ENCODE data around the gene FXYD1. TPM values are rescaled to one million over a fixed set of nuclear protein-coding genes. Genes with fewer than 3 reads are reported as not detected.
A peak's percentile ranks its signal among the peaks of the same experiment; 100 is the strongest.
"Not testable (repeated sequence)": the region's sequence is repeated elsewhere in the genome, so short reads cannot be mapped to it uniquely, and the experiment has no call there.

FXYD1 gene
- total RNA-seq, 1 donor from 2014 or later = 47.3 TPM

DNA sequence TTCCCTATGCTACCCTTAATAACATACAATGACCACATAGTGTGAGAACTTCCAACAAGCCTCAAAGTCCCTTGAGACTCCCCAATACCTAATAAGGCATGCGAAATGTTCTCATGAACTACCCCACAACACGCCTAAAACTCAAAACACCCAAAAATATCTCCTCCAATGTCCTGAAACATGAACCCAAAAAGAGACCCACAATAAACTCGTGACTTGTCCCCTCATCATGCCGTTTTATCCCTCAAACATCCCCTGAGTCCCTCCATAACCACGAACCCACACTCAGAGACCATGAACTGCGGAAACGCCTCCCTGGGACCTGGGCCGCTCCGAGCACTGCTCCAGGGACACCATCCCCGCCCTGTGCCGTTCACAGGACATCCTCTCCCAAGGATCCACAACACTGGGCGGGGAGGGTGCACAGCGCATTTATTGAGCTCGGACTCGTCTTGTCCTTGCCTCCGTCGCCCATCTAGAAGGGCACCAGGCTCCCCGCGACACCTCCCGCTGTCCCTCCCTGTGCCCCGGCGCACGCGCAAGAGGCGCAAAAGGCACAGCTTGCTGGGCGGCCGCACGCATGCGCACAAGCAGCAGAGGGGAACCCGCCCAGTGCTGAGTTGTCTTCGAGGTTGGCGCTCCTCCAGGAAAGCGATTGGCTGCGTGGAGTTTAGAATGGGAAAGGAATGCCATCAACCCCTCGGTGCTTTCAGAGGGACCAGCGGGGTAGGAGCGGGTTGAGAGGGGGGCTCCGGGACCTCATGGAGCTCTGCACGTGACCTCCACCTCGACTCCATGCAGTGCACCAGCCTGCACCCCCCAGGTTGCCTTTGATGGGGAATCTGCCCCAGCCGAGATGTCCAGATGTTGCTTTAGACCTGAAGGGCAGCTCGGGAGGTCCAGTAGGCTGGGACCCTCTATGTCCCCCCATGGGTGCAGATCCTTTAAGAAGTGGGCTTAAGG, 14.2 kb upstream of the FXYD1 start:
- peak; percentile 97 for DNase-seq (ENCODE audit: low spot score)

DNA sequence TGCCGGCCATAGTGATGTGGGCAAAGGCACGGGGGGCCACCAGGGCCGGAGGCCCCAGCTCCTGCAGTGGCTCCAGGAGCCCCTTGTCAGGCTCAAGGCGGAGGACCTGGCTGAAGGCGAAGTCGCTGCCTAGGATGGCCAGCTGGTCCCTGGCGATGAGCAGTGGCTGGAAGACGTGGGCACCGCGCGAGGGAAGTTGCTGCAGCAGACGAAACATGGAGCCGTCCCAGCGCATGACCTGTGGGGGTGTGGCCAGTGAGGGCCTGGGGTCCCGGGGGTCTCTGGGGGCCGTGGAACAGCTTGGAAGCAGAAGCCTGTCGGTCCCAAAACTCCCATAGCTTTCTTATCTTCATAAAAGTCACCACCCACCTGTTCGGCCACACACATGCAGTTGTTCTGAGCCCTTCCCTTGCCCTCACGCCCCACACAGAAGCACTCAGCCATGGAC, 13.3 kb upstream of the FXYD1 start:
- DNase-seq (ENCODE audit: low spot score) = no peak

DNA sequence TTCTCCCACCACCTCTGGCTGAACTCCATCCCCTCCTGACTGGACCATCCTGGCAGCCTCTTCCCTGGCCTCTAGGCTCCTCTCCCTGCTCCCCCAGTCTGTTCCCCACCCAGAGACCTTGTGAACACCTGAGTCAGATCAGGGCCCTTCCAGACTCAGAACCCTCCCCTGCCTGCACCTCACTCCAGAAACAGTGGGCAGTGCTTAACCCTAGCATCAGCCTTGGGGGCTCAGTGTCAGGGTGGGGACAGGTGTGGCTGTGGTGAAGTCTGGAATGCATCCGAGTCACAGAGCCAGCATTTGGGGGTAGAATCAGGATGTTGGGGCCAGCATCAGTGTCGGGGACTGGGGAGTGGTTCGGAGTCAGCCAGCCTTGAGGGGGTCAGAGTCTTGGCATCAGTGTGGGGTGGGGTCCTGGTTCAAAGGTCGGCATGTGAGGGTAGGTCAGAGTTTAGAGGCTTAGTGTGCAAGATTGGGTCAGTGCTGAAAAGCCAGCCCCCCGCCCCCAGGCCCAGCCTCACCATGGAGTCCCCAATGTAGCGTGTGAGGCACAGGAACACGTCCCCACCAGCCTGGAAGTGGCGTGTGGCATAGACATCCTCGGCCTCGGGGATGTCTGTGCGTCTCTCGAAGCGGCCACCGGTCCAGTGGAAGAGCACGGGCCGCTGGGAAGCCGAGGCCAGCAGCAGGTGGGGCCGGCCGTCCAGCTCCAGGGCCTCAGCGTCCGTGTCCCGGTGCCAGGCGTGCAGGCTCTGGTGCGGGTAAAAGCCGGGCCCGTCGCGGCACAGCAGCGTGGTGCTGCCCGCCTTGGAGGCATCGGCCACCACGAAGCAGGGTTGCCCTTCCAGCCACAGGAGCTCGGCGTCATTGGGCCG, 12.6 kb upstream of the FXYD1 start:
- DNase-seq (ENCODE audit: low spot score) = no peak

DNA sequence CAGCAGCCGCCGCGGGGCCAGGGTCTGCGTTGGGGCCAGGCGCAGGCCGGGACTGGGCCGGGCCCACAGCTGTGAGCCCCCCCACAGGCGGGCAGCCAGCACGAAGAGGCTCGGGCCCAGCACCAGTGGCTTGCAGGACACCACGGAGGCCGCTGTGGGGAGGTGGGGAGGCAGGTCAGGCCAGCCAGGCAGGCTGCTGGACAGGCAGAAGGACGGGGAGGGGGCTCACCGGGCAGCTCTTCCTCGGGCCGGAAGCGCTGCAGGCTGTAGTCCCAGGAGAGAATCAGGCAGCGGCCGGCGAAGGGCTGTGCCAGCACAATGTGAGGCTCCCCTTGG, 12.0 kb upstream of the FXYD1 start:
- DNase-seq (ENCODE audit: low spot score) = no peak

DNA sequence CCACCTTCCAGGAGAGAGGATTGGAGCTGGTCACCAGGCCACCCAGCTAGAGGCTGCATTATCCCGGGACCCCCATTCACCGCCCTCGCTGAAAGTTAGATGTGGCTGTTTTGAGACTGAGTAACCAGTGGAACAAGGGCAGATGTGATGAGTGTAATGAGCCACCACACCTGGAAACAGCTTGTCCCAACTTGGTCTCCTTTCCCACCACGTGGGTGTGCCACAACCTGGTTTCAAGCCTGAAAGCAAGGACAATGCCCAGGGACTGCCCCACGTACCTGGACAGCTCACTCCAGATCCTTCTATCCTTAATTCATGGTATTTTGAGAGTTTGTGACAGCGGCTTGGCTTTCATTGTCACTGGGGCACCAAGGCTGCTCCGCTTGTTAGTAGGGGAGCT, 10.8 kb upstream of the FXYD1 start:
- DNase-seq (ENCODE audit: low spot score) = no peak

DNA sequence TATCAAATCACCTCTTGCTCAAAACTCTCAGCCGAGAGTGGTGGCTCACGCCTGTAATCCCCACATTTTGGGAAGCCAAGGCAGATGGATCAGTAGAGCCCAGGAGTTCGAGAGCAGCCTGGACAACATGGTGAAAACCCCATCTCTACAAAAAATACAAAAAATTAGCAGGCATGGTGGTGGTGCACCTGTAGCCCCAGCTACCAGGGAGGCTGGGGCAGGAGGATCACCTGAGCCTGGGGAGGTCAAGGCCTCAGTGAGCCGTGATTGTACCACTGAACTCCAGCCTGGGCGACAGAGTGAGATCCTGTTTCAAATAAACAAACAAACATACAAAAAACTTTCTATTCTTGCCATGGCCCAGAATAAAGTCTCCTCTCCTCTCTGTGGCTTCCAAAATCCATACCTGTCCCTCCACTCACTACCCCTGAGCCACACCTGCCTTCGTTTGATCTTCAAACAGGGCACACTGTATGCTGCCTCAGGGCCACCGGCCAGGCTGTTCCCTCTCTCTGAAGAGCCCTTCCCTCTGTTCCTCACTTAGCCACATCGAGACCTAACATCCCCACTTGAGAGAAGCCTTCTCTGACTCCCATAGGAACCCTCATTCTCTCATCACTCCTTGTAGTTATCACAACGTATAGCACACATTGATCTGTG, 10.1 kb upstream of the FXYD1 start:
- DNase-seq (ENCODE audit: low spot score) = no peak

DNA sequence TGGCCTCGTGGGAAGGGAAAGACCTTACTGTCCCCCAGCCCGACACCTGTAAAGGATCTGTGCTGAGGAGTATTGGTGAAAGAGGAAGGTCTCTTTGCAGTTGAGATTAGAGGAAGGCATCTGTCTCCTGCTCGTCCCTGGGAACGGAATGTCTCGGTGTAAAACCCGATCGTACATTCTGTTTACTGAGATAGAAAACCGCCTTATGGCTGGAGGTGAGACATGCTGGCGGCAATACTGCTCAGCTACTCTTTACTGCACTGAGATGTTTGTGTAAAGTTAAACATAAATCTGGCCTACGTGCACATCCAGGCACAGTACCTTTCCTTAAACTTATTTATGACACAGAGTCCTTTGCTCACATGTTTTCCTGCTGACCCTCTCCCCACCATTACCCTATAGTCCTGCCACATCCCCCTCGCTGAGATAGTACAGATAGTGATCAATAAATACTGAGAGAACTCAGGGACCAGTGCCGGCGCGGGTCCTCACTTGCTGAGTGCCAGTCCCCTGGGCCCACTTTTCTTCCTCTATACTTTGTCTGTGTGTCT, 8.8 kb upstream of the FXYD1 start:
- not testable (repeated sequence) for DNase-seq (ENCODE audit: low spot score)

DNA sequence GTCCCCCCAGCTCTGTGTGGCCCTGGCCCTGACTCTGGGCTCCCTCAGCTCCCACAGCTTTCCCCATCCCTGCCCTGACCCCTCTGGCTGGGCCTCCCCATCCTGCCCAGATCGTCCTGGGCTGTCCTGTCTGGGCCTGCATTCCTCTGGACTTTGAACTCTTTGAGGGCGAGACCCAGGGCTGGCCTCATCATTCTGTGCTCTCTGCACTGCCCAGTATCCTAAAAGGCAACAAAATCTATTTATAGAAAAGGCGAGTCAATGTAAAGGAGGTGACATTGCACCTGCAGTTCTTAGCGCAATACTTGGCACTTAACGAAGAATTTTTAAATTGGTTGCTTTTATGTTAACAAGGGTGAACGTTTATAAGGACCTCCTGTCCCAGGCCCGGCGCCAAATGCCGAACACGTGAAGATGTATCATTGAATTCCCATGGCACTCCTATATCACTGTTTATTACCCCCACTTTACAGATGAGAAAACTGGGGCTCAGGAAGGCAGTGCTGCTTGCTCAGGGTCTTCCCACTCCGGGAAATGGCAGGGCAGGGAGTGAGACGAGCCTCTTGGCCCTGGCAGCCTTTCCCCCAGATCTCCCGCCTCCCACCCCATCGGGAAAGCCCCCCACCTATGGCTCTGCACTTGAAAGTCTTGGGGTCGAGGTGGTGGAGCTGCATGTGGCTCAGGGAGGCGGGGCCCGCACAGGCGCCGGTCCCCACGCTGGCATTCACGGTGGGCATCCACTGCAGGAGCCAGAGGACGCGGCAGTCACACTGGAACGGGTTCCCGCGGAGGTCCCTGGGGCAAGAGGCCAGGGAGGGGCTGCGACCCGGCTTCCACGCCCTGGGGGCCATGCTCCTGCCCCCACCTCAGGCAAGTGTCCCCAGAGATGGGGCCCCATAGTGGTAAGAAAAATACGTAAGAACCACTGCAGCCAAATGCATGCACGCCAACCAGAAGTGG, 7.6 kb upstream of the FXYD1 start:
- no peak for DNase-seq (ENCODE audit: low spot score)

DNA sequence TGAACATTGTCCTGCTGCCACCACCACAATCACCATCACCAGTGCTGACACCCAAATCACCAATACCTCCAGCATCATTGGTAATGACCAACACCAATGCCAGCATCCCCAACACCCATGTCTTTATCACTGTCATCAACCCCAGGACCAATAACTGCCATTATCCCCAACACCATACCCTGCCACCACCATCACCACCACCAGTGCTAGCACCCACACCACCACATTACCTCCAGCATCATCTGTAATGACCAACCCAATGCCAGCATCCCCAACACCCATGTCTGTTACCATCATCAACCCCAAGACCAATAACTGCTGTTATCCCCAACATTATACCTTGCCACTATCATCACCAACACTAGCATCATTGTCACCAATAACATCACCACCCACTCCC, 6.4 kb upstream of the FXYD1 start:
- no peak for DNase-seq (ENCODE audit: low spot score)

DNA sequence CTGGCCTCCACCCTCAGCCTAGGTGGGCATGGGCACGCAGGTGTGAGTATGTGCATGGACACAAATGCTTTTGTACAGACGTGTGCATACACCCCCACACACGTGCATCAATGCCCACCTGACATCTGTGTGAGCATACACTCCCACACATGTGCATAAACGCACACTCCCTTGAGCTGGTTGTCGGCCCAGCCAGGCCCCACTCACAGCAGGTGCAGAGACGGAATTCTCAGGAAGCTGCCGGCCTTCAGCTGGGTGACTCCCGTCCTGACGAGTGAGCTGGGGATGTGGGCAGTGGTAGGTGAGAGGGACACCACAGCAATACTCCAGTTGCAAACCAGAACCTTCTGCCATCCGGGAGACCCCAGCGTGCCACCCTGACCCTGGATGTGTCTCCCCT, 4.8 kb upstream of the FXYD1 start:
- no peak for DNase-seq (ENCODE audit: low spot score)

DNA sequence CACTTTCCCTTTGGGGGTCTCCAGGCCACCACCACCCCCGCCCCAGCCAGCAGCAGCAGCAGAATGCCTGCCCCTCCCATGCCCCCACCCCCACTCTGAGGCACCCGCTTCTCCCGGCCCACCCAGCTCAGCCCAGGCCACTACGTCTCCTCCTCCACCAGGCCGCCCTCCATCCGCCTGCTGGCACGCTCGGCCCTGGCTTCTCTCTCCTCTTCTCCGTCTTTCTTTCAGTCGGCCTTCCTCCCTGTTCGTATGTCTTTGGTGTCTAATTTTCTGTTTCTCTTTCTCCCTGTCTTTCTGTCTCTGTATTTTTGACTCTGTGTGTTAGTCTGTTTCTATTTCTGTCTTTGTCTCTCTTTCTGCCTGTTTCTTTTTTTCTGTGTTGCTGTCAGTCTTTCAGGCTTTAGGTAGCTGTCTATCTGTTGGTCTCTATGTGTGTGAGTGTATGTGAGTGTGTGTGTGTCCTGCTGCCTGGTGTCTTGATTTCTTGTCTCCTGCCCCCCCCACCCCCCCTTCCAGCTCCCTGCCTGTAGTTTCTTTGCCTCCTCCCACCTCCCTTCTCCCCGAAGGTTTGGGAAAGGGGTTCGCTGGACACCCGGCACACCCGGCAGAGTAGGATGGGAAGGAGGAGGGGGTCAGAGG, 3.9 kb upstream of the FXYD1 start, which contains the start of gene LGI4:
Gene LGI4 (minus strand): TSS at position 459 of the 642 bp plus-strand sequence. CDS start 379 bp downstream, at position 80.
- DNase-seq (ENCODE audit: low spot score) = no peak

DNA sequence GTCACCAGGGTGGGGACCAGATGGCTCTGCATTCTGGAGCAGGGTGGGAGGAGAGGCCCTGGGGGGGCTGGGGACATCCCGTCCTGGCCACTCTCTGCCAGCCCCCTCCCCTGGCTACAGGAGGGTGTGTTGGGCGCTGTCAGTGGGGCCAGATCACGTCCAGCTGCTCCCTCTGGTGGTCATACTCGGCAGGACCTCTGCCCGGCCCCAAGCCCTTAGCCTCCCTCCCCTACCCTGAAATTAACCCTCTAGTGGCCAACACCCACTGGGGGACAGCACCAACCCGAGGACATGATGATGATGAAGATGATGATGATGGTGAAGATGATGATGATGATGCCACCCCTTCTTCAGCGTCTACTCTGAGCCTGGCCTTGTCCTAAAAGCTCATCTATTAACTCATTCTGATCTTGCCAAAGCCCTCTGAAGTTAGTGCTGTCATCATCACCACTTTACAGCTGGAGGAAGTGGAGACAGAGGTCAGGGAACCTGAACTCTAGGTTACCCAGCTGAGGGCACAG, 3.2 kb upstream of the FXYD1 start:
- DNase-seq (ENCODE audit: low spot score) = no peak

DNA sequence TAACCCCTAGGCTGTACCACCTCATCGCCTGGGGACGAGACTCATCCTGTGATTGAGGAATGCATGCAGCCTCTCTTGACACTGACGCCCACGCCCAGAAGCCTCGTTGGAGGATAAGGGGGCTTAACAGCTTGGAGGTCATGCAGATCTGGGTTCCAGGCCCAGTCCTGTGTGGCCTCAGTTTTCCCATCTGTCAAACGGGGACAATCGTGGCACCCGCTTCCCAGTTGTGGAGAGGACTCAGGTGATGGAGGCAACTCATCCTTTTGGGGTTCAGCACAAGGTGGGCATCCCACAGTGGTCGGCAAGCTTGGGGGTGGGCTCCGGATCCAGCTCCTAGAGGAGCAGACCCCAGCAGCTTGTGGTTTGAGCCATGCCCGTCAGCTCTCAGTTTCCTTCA, 2.4 kb upstream of the FXYD1 start:
- DNase-seq (ENCODE audit: low spot score) = no peak

DNA sequence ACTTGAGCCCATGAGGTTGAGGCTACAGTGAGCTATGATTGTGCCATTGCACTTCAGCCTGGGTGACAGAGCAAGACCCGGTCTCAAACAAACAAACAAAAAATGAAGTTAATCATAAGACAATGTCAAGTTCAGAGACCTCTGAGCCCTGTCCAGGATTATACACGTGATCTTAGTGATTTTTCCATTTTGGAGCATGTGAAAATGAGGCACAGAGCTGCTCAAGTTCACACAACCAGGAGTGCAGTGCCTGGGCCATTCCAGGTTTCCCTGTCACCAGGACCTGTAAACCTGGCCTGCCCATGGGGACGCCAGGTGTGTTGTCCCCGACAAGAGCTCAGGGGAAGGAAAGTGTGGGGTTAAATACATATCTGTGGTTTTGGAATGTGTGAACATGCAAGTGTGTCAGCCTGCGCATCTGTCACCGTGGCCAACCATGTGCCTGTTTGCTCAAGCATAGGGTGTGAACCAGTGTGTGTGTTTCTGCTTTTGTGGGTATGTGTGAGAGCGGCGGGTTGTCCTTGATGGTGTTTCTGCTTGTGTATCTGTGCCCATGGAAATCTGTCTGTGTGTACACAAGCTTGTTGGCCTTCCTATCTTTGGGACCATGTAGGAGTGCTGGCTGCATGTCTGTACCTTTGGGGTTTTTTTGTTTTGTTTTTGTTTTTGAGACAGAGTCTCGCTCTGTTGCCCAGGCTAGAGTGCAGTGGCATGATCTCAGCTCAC, 1.5 kb upstream of the FXYD1 start:
- DNase-seq (ENCODE audit: low spot score) = no peak

DNA sequence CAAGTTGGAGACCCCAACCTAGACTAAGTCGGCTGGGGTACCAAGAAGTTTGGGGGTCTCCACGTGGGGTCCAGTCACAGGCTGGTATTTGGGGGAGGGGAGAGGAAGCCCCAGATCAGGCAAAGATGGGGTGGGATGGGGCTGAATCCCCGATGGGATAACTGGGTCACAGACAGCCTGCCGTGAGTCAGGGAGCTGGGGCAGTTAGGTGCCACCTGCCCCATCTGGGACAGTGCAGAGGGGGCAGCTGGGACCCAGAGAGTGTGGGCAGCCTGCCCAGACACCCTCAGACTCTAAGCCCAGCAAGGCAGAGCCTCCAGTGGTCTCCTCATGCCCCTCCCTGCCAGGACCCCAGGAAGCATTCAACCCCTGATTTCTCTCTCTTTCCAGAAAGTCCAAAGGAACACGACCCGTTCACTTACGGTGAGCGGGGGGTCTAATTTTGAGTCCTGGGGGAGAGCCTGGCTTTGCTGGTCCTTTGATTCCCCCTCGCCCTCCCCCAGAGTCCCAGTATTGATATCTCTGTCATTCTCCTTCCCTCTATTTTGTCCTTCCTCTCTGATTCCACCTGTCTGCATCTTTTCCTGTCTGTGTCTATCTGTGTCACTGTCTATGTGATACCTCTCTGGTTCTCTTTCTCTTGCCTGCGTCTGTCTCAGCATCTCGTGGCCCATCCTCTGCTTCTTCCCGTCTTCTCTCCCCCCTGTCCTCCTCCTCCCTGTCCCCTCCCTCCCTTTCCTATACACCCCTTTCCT, 1.8 kb downstream of the FXYD1 start:
- no peak for DNase-seq (ENCODE audit: low spot score)

DNA sequence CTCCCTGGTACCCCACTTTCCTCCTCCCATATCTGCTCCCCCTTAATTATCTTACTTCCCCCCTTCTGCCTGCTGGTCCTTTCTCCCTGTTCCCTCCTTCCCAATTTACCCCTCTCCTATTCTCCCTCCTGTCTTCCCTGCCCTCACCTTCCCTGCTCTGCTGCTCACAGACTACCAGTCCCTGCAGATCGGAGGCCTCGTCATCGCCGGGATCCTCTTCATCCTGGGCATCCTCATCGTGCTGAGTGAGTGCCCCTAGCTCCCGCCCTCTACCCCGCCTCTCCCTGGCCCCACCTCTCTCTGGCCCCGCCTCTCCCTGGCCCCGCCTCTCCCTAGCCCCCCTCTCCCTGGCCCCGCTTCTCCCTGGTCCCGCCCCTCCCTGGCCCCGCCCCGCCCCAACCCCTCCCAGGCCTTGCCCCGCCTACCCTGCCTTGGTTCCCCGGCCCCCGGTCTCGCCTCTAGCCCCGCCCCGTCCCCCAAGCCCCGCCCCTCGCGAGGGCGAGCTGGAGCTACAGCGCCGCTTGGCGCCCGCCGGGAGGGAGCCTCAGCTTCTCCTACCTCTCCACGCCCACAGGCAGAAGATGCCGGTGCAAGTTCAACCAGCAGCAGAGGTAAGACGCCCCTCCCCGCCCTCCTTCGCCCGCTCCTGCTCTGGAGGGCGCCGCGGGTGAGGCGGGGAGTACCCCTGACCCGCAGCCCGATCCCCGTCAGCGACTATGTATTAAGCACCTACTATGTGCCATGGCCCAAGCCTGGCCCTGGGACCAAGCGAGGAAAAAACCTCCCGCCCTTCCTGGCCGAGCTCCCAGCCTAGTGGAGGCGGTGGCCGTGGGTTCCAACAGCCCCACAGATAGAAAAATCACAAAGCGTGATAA, 2.6 kb downstream of the FXYD1 start:
- DNase-seq (ENCODE audit: low spot score) = peak; percentile 98
